Measurements from ENCODE around the gene METTL26.

- no peak for TF ChIP-seq CTCF (IDR thresholded peaks at IDR 0.05; ENCODE audit: control extremely low read depth in 1 of 3, insufficient read depth in 1 of 3, low read depth in 1 of 3, low read length in 3 of 3)
- no peak for TF ChIP-seq EZH2 (IDR thresholded peaks at IDR 0.05; ENCODE audit: low read depth, low read length, severe bottlenecking)
- TF ChIP-seq SRF (IDR thresholded peaks at IDR 0.05; ENCODE audit: low read depth, low read length) = no peak
- TF ChIP-seq MAX (IDR thresholded peaks at IDR 0.05) = no peak
- TF ChIP-seq NANOG (IDR thresholded peaks at IDR 0.05; ENCODE audit: insufficient read depth, low read depth, low read length, poor library complexity, severe bottlenecking) = no peak
- TF ChIP-seq EGR1 (IDR thresholded peaks at IDR 0.05; ENCODE audit: borderline replicate concordance, low read depth, low read length) = no peak
- TF ChIP-seq TAF1 (IDR thresholded peaks at IDR 0.05; ENCODE audit: low read depth, low read length) = no peak
- TF ChIP-seq CTBP2 (IDR thresholded peaks at IDR 0.05; ENCODE audit: borderline replicate concordance, insufficient read depth, insufficient read length, low read length) = no peak
- TF ChIP-seq JUND (IDR thresholded peaks at IDR 0.05; ENCODE audit: low read length) = no peak
- TF ChIP-seq POLR2A (IDR thresholded peaks at IDR 0.05; ENCODE audit: control extremely low read depth in 1 of 2, low read depth in 2 of 2, low read length in 2 of 2) = no peak
- TF ChIP-seq SIN3A (conservative IDR thresholded peaks at IDR 0.05 in 1 of 2, IDR thresholded peaks at IDR 0.05 in 1 of 2; ENCODE audit: low read depth in 1 of 2, low read length in 2 of 2) = no peak; a peak in 1 of 4 replicates
- no peak for TF ChIP-seq EP300 (IDR thresholded peaks at IDR 0.05; ENCODE audit: borderline replicate concordance in 1 of 2, low read depth in 2 of 2, low read length in 2 of 2)
- no peak for TF ChIP-seq CBX8 (IDR thresholded peaks at IDR 0.05; ENCODE audit: borderline replicate concordance, low read depth, low read length)
Measured at GRCh38 chr16:680967-681745, 45.1 kb upstream of the METTL26 start.

Measured in H1 (cell line).